GM19035 (cell line): Measurements from ENCODE around the gene SNCAIP.
A peak's percentile ranks its signal among the peaks of the same experiment; 100 is the strongest.

Experiments used
- ATAC-seq: cut with Tn5 transposase; IDR thresholded peaks from one replicate; pipeline ENCODE4 v1.9.1; 2021; ENCODE audit not compliant: unreplicated experiment

The SNCAIP gene

GRCh38 chr5:122394284-122394930 is 82.4 kb downstream of the SNCAIP start:
- no peak for ATAC-seq

GRCh38 chr5:122398016-122398415 is 86.0 kb downstream of the SNCAIP start:
- ATAC-seq: no peak

GRCh38 chr5:122400341-122400740 is 88.3 kb downstream of the SNCAIP start:
- no peak for ATAC-seq

GRCh38 chr5:122400938-122401337 is 88.9 kb downstream of the SNCAIP start:
- ATAC-seq: no peak

GRCh38 chr5:122401976-122402725 is 90.1 kb downstream of the SNCAIP start:
- no peak for ATAC-seq

GRCh38 chr5:122402955-122403685 is 91.1 kb downstream of the SNCAIP start:
- ATAC-seq: no peak

GRCh38 chr5:122404018-122404417 is 92.0 kb downstream of the SNCAIP start:
- no peak for ATAC-seq

GRCh38 chr5:122404653-122405362 is 92.8 kb downstream of the SNCAIP start:
- ATAC-seq: no peak

- ATAC-seq: no peak
Observed at GRCh38 chr5:122405751-122406150, 93.7 kb downstream of the SNCAIP start.

GRCh38 chr5:122406181-122406580 is 94.1 kb downstream of the SNCAIP start:
- ATAC-seq: no peak

GRCh38 chr5:122408592-122409224 is 96.7 kb downstream of the SNCAIP start:
- ATAC-seq: no peak

GRCh38 chr5:122412966-122413365 is 100.9 kb downstream of the SNCAIP start:
- ATAC-seq: no peak

- ATAC-seq: peak; percentile 41
Observed at GRCh38 chr5:122413722-122414121, 101.7 kb downstream of the SNCAIP start.

GRCh38 chr5:122415030-122415800 is 103.2 kb downstream of the SNCAIP start:
- ATAC-seq: peak; percentile 82

GRCh38 chr5:122415801-122416120 is 103.7 kb downstream of the SNCAIP start:
- no peak for ATAC-seq

- no peak for ATAC-seq
Observed at GRCh38 chr5:122419142-122419894, 107.3 kb downstream of the SNCAIP start.

- no peak for ATAC-seq
Observed at GRCh38 chr5:122420091-122420490, 108.1 kb downstream of the SNCAIP start.

GRCh38 chr5:122420537-122421236 is 108.7 kb downstream of the SNCAIP start:
- peak; percentile 8 for ATAC-seq
